Stimulated activated CD4-positive, alpha-beta T cell treated with anti-CD3 and anti-CD28 coated beads, Interleukin-4, amount 100 ng/mL, for 1 hour (primary cell): ENCODE data around the gene SLC2A14.
"Not testable (repeated sequence)": the region's sequence is repeated elsewhere in the genome, so short reads cannot be mapped to it uniquely, and the experiment has no call there.

Experiments
- DNase-seq: peaks from one replicate; pipeline ENCODE4 v3.0.0-alpha.2; 2020

Gene SLC2A14

GRCh38 chr12:7833201-7833600 is 39.5 kb downstream of the SLC2A14 start:
- DNase-seq = not testable (repeated sequence)

DNA sequence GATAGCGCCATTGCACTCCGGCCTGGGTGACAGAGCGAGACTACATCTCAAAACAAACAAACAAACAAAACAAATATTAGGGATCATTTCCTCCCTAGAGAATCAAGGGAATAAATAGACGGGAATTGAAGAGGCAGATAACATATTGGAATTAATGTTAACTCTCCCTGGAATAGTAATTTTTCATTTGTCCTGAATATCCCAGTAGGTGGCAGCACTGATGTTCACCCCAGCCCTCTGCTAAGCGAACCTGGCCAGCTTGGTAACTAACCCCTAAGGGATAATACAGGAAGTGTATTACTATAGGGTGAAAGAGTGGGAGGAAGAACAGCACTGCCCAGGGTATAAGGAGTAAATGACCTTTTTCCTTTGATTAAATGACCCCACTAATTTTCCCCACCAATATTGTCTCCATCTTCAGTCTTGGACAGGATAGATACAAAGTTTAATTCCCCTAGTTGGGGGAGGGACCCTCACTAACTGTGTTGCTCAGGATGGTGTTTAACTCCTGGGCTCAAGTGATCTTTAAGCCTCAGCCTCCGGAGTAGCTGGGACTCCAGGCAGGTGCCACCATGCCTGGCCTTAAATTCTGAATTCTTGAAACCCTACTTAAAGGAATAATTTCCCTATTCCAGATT is 40.5 kb downstream of the SLC2A14 start:
- DNase-seq = no peak

DNA sequence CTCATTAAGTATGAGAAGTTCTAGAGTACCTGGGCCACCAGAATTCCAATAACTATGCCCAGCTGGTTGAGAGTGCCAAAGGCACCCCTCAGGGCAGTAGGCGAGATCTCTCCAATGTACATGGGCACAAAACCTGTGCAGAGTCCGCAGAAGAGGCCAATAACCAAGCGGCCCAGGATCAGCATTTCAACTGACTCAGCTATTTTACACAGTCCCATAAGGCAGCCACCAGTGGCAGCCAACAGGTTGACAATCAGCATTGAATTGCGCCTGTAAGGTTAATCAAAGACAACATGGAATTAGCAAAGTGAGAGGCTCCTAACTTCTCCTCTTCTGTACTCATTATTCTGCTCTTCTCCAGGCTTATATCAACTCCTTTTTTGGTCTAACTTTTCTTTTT is 43.0 kb downstream of the SLC2A14 start:
- not testable (repeated sequence) for DNase-seq

DNA sequence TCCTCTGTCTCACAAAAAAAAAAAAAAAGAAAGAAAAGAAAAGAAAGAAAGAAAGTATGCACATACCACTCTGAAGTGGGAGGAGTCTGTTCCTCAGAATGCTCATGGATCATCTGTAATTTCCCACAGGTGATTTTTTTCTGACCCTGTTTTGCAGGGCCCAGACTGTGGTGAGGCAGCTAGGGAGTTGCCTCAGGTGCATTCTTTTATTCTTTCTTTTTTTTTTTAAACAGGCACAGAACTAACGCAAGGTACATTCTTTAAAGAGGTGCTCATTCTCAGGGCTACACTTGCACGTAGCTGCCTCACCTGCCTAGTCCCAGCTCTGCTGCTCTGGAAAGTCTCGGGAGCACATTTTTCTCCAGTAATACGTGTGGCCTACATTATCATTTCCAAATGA is 47.0 kb downstream of the SLC2A14 start:
- DNase-seq = not testable (repeated sequence)

DNA sequence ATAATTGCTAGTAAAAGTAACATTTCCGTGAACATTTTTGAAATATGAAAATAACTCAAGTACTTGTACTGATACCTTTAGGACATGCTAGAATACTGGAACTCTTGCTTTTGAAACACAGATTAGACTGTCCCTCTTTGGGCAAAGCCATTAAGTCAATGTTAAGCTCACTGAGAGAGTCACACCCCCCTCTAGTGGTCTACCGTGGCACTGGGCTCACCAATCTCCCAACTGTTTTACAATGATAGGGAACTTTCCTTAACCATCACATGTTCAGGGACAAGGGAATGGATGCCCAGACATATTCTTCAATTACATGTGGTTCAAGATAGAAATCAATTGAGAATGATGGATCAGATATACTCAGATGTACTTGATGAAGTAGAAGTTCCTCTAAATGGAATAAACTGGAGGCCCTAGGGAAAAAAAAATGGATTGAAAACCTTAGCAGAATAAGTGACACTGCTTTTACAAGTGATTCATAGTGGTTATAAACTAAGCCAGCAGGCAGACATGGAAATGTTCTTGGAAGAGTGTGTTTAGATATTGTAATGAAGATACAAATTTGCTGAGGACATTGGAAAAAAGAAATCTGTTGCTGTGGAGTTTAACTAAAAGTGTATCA is 65.7 kb downstream of the SLC2A14 start:
- peak; percentile 61 for DNase-seq

GRCh38 chr12:7806319-7806718 is 66.4 kb downstream of the SLC2A14 start:
- DNase-seq = not testable (repeated sequence)

GRCh38 chr12:7801460-7801859 is 71.3 kb downstream of the SLC2A14 start:
- no peak for DNase-seq

DNA sequence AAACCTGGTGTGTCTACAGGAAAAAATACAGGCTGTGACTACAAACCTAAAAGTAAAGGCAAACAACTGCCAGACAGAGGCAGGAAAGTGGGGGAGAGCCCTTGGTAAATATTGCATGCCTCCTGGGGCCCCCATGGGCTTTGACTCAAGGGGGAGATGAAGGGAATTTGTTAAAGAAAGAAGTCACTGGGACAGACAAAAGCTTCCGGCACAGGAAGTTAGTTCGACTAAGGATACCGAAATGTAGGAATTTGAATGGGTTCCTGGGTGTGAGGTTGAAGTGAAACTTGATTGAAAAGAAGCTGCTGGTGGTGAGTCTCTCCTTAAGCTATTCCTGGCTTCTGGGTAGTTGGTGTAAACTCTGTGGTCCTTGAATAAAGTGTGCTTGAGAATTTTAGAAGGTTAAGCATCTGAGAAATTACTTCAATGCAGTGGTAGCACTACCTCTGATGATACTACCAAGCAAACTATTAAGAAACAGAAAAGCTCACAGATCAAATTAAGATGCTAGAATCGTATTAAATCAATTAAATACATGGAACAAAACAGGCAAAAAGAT is 73.9 kb downstream of the SLC2A14 start:
- DNase-seq = not testable (repeated sequence)

DNA sequence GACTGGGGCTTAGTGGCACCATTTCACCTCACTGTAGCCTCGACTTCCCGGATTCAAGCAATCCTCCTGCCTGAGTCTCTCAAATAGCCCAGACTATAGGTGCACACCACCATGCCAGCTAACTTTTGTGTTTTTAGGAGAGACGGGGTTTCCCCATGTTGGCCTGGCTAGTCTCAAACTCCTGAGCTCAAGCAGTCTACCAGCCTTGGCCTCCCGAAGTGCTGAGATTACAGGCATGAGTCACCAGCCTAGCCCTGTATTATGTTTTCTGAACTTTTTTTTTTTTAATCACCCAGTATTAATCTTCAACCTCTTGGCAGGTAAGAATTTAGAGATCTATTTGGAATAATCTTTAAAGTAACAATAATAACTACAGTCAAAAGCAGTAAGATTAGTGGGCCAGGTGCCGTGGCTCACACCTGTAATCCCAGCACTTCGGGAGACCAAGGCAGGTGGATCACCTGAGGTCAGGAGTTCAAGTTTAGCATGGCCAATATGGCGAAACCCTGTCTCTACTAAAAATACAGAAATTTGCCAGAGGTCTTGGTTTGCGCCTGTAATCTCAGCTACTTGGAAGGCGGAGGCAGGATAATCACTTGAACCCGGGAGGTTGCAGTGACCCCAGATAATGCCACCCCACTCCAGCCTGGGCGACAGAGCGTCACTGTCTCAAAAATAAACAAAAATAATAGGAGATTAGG is 74.9 kb downstream of the SLC2A14 start:
- no peak for DNase-seq

DNA sequence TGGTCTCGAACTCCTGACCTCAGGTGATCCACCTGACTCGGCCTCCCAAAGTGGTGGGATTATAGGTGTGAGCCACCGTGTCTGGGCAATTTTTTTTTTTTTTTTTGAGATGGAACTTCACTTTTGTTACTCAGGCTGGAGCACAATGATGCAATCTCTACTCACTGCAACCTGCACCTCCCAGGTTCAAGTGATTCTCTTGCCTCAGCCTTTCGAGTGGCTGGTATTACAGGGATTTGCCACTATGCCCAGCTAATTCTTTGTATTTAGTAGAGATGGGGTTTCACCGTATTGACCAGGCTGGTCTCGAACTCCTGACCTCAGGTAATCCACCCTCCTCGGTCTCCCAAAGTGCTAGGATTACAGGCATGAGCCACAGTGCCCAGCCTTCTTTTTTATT is 75.4 kb downstream of the SLC2A14 start:
- not testable (repeated sequence) for DNase-seq

GRCh38 chr12:7793211-7793610 is 79.5 kb downstream of the SLC2A14 start:
- no peak for DNase-seq

DNA sequence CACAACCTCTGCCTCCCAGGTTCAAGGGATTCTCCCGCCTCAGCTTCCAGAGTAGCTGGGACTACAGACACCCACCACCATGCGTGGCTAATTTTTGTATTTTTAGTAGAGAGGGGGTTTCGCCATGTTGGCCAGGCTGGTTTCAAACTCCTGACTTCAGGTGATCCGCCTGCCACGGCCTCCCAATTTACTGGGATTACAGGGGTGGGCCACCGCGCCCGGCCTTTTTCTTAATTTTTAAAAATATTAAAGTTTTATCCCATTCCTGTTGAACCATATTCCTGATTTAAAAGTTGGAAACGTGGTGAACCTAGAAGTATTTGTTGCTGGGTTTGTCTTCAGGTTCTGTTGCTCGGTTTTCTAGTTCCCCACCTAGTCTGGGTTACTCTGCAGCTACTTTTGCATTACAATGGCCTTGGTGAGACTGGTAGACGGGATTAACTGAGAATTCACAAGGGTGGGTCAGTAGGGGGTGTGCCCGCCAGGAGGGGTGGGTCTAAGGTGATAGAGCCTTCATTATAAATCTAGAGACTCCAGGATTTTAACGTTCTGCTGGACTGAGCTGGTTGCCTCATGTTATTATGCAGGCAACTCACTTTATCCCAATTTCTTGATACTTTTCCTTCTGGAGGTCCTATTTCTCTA is 83.7 kb downstream of the SLC2A14 start, which contains the start of gene NANOG:
TSS of gene NANOG (plus strand) at position 519 of the 645 bp plus-strand sequence. CDS start 213 bp downstream, outside the sequence.
- not testable (repeated sequence) for DNase-seq

DNA sequence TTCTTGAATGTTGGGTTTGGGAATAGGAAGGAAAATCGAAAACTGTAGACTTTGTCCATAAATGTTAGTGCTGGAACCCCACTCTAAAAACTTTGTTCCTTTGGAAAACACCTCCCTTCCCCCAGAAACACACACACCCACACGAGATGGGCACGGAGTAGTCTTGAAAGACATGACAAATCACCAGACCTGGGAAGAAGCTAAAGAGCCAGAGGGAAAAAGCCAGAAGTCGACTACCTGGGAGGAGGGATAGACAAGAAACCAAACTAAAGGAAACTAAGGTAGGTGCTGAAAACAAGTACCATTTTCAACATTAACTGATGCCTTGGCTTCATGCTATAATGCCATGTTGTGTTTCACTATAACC is 84.4 kb downstream of the SLC2A14 start:
- DNase-seq = no peak

GRCh38 chr12:7787574-7788293 is 85.0 kb downstream of the SLC2A14 start:
- DNase-seq = no peak

DNA sequence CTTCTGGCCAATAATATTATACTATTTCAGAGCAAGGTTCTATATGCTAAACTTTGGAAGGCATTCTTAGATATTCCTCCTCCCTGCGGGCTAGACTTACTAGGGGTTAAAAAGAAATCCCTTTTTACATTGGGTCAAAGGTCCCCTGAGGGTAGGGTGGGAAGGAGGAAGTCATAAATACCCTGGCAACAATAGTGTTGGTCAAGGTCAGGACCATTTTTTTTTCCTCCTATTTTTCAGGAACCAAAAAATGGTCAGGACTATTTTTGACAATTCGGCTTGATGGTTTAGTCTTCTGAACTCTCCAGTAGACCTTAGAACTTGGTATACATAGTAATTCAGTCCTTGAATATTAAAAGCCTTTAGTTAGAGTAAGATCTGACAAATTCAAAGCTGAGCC is 88.0 kb downstream of the SLC2A14 start:
- DNase-seq = no peak

- DNase-seq = not testable (repeated sequence)
These were observed 89.3 kb downstream of the SLC2A14 start for GRCh38 chr12:7783433-7783832.

DNA sequence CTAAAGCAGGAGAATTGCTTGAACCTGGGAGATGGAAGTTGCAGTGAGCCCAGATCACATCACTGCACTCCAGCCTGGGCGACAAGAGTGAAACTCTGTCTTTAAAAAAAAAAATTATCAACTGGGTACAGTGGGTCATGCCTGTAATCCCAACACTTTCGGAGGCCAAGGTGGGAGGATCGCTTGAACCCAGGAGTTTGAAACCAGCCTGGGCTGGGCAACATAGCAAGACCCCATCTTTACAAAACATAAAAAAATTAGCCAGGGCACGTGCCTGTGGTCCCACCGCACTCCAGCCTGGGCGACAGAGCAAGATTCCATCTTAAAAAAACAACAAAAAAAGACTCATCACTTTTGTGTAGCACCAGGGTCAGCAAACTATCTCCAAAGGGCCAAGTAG is 90.7 kb downstream of the SLC2A14 start:
- DNase-seq = no peak

GRCh38 chr12:7781274-7781673 is 91.4 kb downstream of the SLC2A14 start:
- no peak for DNase-seq

GRCh38 chr12:7769999-7770398 is 102.7 kb downstream of the SLC2A14 start:
- no peak for DNase-seq
